ENCODE results near the gene USB1.

GRCh38 chr16:58009856-58010416 lies 8.7 kb downstream of the USB1 start:
- TF ChIP-seq CTCF (IDR thresholded peaks at IDR 0.05) (no peak), POLR2A (IDR thresholded peaks at IDR 0.05) (no peak)
